RWPE2 (cell line): Measurements from ENCODE around the gene NGB.
A peak's percentile ranks its signal among the peaks of the same experiment; 100 is the strongest.

ENCODE experiments used
- ATAC-seq: fragments of 200-7000 bp; cut with Tn5 transposase; 3 replicates; pipeline ENCODE4 v1.9.1; 2021; ENCODE audit warnings: low read depth
- DNase-seq: peaks from one replicate; pipeline ENCODE4 v3.0.0-alpha.2; 2020; ENCODE audit warnings: low spot score
- H3K27ac ChIP-seq: fragments of 450-650 bp; 2 replicates; pipeline ENCODE4 v1.5.1; 2017; ENCODE audit warnings: mild to moderate bottlenecking; ENCODE audit not compliant: poor library complexity, severe bottlenecking
- H3K27me3 ChIP-seq: fragments of 250-450 bp; sonication (Bioruptor Pico); 2 replicates; pipeline ENCODE4 v1.5.1; 2021; ENCODE audit warnings: mild to moderate bottlenecking, moderate library complexity; ENCODE audit not compliant: insufficient read depth, poor library complexity, severe bottlenecking
- H3K36me3 ChIP-seq: fragments of 250-450 bp; sonication (Bioruptor Pico); 2 replicates; pipeline ENCODE4 v1.5.1; 2020; ENCODE audit warnings: low read depth, mild to moderate bottlenecking, moderate library complexity
- H3K4me1 ChIP-seq: fragments of 250-450 bp; sonication (Bioruptor Pico); 2 replicates; pipeline ENCODE4 v1.5.1; 2021; ENCODE audit warnings: mild to moderate bottlenecking, moderate library complexity; ENCODE audit not compliant: insufficient read depth, poor library complexity, severe bottlenecking
- H3K4me3 ChIP-seq: fragments of 250-450 bp; sonication (Bioruptor Pico); 2 replicates; pipeline ENCODE4 v1.5.1; 2021; ENCODE audit warnings: mild to moderate bottlenecking, moderate library complexity; ENCODE audit not compliant: severe bottlenecking
- H3K9me3 ChIP-seq: fragments of 250-450 bp; sonication (Bioruptor Pico); 2 replicates; pipeline ENCODE4 v1.5.1; 2021; ENCODE audit warnings: mild to moderate bottlenecking, moderate library complexity; ENCODE audit not compliant: severe bottlenecking
- TF ChIP-seq, protein P1 (sequence below): fragments of 450-650 bp; IDR thresholded peaks from one replicate; pipeline ENCODE4 v1.5.1; 2017; ENCODE audit warnings: mild to moderate bottlenecking, moderate library complexity; ENCODE audit not compliant: poor library complexity, severe bottlenecking

Gene NGB

GRCh38 chr14:77260199-77260598 is 10.8 kb downstream of the NGB start:
- DNase-seq, result no peak
- Histone ChIP-seq H3K9me3 (no peaks in the 10 kb centered on the region), H3K27me3 (no peaks in the 10 kb centered on the region), H3K27ac (no peak overlapping the region), H3K4me3 (no peak overlapping the region), H3K4me1 (no peaks in the 10 kb centered on the region), H3K36me3 (no peaks in the 10 kb centered on the region)
- TF ChIP-seq, protein P1, sequence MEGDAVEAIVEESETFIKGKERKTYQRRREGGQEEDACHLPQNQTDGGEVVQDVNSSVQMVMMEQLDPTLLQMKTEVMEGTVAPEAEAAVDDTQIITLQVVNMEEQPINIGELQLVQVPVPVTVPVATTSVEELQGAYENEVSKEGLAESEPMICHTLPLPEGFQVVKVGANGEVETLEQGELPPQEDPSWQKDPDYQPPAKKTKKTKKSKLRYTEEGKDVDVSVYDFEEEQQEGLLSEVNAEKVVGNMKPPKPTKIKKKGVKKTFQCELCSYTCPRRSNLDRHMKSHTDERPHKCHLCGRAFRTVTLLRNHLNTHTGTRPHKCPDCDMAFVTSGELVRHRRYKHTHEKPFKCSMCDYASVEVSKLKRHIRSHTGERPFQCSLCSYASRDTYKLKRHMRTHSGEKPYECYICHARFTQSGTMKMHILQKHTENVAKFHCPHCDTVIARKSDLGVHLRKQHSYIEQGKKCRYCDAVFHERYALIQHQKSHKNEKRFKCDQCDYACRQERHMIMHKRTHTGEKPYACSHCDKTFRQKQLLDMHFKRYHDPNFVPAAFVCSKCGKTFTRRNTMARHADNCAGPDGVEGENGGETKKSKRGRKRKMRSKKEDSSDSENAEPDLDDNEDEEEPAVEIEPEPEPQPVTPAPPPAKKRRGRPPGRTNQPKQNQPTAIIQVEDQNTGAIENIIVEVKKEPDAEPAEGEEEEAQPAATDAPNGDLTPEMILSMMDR, result no peak
- no peak for ATAC-seq

GRCh38 chr14:77259025-77259715 is 11.8 kb downstream of the NGB start:
- no peaks in the 10 kb centered on the region for H3K4me1 ChIP-seq
- TF ChIP-seq, protein P1, result no peak
- H3K27ac ChIP-seq, result no peak overlapping the region

DNA sequence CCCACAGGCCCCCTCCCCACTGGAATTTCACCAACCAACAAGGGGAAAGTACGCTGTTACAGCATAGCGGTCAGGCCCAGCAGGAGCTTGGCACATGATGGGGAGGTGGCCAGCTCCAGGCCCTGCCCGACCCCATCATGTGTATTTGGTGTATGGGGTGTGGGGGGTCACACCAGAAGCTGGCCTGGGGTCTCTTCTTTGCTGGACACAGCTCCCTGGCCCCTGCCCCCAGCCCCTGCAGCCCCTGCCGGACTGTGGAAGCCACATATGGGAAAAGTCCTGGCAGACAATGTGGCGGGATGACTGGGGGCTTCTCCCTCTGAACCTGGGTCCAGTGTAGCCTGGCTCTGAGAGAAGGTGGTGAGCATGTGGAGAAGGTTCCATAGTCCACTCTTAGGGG is 12.4 kb downstream of the NGB start:
- no peak overlapping the region for H3K4me3 ChIP-seq
- no peak for ATAC-seq
- TF ChIP-seq, protein P1, result no peak

More at GRCh38 chr14:77259025-77259715, 11.8 kb downstream of the NGB start:
- DNase-seq (no peak), ATAC-seq (peak; percentile 14; the same call in 1 of the 3 replicates)
- Histone ChIP-seq H3K9me3 (no peaks in the 10 kb centered on the region), H3K27me3 (no peaks in the 10 kb centered on the region), H3K4me3 (no peak overlapping the region), H3K36me3 (no peaks in the 10 kb centered on the region)

GRCh38 chr14:77257700-77258099 is 13.3 kb downstream of the NGB start:
- no peaks in the 10 kb centered on the region for H3K4me1 ChIP-seq
- H3K4me3 ChIP-seq, result no peak overlapping the region
- H3K27ac ChIP-seq, result no peak overlapping the region
- no peaks in the 10 kb centered on the region for H3K36me3 ChIP-seq
- ATAC-seq (no peak), DNase-seq (no peak)
- no peaks in the 10 kb centered on the region for H3K9me3 ChIP-seq
- H3K27me3 ChIP-seq, result no peaks in the 10 kb centered on the region
- TF ChIP-seq, protein P1, result no peak

More for the DNA sequence above, 12.4 kb downstream of the NGB start:
- Histone ChIP-seq H3K27ac (no peak overlapping the region), H3K36me3 (no peaks in the 10 kb centered on the region), H3K27me3 (no peaks in the 10 kb centered on the region), H3K9me3 (no peaks in the 10 kb centered on the region), H3K4me1 (no peaks in the 10 kb centered on the region)
- DNase-seq, result no peak

DNA sequence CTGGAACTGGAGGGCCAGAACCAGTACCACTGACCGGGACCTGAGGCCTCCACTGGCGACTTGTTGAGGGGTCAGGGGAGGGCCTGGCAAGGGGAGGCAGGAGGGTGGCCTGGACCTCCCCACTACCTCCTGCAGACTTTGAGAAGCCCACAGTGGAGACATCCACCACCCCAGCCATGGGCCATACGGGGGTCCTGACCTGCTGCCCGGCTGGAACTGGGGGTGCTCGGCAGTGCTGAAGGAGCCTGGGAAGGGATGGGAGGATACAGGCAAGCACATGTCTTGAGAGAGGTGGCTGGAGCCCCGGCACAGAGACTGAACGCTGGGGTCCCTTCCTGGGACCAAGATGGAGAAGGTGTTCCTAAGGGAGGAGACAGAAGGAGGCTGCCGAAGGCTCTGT is 14.3 kb downstream of the NGB start:
- H3K4me3 ChIP-seq, result no peak overlapping the region
- H3K27me3 ChIP-seq, result no peaks in the 10 kb centered on the region
- H3K36me3 ChIP-seq, result no peaks in the 10 kb centered on the region
- TF ChIP-seq, protein P1, result no peak
- DNase-seq (no peak), ATAC-seq (no peak)
- no peak overlapping the region for H3K27ac ChIP-seq
- H3K9me3 ChIP-seq, result no peaks in the 10 kb centered on the region
- H3K4me1 ChIP-seq, result no peaks in the 10 kb centered on the region
